PC-3 (cell line): ENCODE data around the gene IVNS1ABP. TPM values are rescaled to one million over a fixed set of nuclear protein-coding genes. Genes with fewer than 3 reads are reported as not detected.

Experiments
- ATAC-seq: fragments of 200-7000 bp; cut with Tn5 transposase; 2 replicates; pipeline ENCODE4 v1.9.1; 2020; ENCODE audit warnings: mild to moderate bottlenecking, moderate library complexity
- BruUV-seq: library from RNA; stranded (reverse); fragments of 400-500 nt; replicated peaks from 2 replicates; lab custom pipeline; 2021; lab: Mats Ljungman, UMichigan
- CTCF ChIA-PET: fragments of 300-600 bp; sonication (Branson Sonifier 250); formaldehyde crosslinking; loops from one replicate; lab custom pipeline; 2022; ENCODE audit warnings: antibody characterized with exemption; lab: Charles Lee
- POLR2A ChIA-PET: fragments of 300-600 bp; sonication (Branson Sonifier 250); formaldehyde crosslinking; loops from one replicate; lab custom pipeline; 2022; ENCODE audit warnings: antibody characterized with exemption; ENCODE audit not compliant: unreplicated experiment; lab: Charles Lee
- DNase-seq: peaks from one replicate; pipeline ENCODE4 v3.0.0-alpha.2; 2015
- H2AFZ ChIP-seq: fragments of 300-600 bp; sonication (generic); 2 replicates; pipeline ENCODE4 v1.6.0; 2016; ENCODE audit warnings: antibody characterized with exemption, low read length
- H3F3A ChIP-seq: fragments of 300-600 bp; sonication (generic); one replicate; pipeline ENCODE4 v1.6.0; 2017; ENCODE audit warnings: antibody characterized with exemption, low read length, control low read depth, mild to moderate bottlenecking; ENCODE audit not compliant: unreplicated experiment
- H3K27ac ChIP-seq: fragments of 300-600 bp; sonication (generic); 2 replicates; pipeline ENCODE4 v1.5.1; 2016; ENCODE audit warnings: mild to moderate bottlenecking, low read length
- H3K27me3 ChIP-seq: fragments of 300-600 bp; sonication (generic); 2 replicates; pipeline ENCODE4 v1.6.1; 2016; ENCODE audit warnings: low read length, mixed read lengths
- H3K36me3 ChIP-seq: fragments of 300-600 bp; sonication (generic); 2 replicates; pipeline ENCODE4 v1.6.1; 2016; ENCODE audit warnings: low read depth, mixed run types, low read length, mixed read lengths
- H3K4me1 ChIP-seq: fragments of 300-600 bp; sonication (generic); 2 replicates; pipeline ENCODE4 v1.5.1; 2016; ENCODE audit warnings: low read length; ENCODE audit not compliant: insufficient read depth
- H3K4me2 ChIP-seq: fragments of 300-600 bp; sonication (generic); 2 replicates; pipeline ENCODE4 v1.6.0; 2016; ENCODE audit warnings: low read length
- H3K4me3 ChIP-seq: fragments of 300-600 bp; sonication (generic); 2 replicates; pipeline ENCODE4 v1.5.1; 2016; ENCODE audit warnings: mild to moderate bottlenecking, low read length, mixed read lengths
- H3K79me2 ChIP-seq: fragments of 300-600 bp; sonication (generic); 2 replicates; pipeline ENCODE4 v1.6.1; 2017; ENCODE audit warnings: low read length, mixed read lengths
- H3K9ac ChIP-seq: fragments of 300-600 bp; sonication (generic); 2 replicates; pipeline ENCODE4 v1.6.0; 2016; ENCODE audit warnings: mild to moderate bottlenecking, low read length
- H3K9me2 ChIP-seq: fragments of 300-600 bp; sonication (generic); replicated peaks from 2 replicates; pipeline ENCODE4 v1.6.1; 2016; ENCODE audit warnings: mixed run types, low read length, mixed read lengths
- H3K9me3 ChIP-seq: fragments of 300-600 bp; sonication (generic); 2 replicates; pipeline ENCODE4 v1.6.1; 2016; ENCODE audit warnings: low read length, mixed read lengths
- H4K20me1 ChIP-seq: fragments of 300-600 bp; sonication (generic); 2 replicates; pipeline ENCODE4 v1.6.1; 2016; ENCODE audit warnings: low read length, mixed read lengths
- EZH2 ChIP-seq: fragments of 300-600 bp; sonication (generic); IDR thresholded peaks from one replicate; pipeline ENCODE4 v1.6.1; 2017; ENCODE audit warnings: antibody characterized with exemption, mild to moderate bottlenecking, low read length; ENCODE audit not compliant: unreplicated experiment
- EZH2phosphoT487 ChIP-seq: fragments of 300-600 bp; sonication (generic); IDR thresholded peaks from 2 replicates; pipeline ENCODE4 v1.6.1; 2018; ENCODE audit warnings: mild to moderate bottlenecking, antibody characterized with exemption, low read length, borderline replicate concordance
- intact Hi-C: fragments of 100-400 bp; cut with micrococcal nuclease; formaldehyde crosslinking; loops from 2 replicates; pipeline ENCODE4 v1.9.0; 2023
- total RNA-seq: library from RNA; depleted of rRNA; stranded (reverse); fragments of >200 nt; gene quantifications from 2 replicates; pipeline ENCODE4 v1.2.3, GENCODE V29; 2014
- TF ChIP-seq, protein P1 (sequence below): fragments of 300-600 bp; sonication (generic); conservative IDR thresholded peaks from 2 replicates; pipeline ENCODE4 v1.5.1; 2017; ENCODE audit warnings: antibody characterized with exemption, low read depth, mild to moderate bottlenecking, low read length

IVNS1ABP gene
- total RNA-seq, 1 experiment from 2014 or later, result 30.7 TPM

DNA sequence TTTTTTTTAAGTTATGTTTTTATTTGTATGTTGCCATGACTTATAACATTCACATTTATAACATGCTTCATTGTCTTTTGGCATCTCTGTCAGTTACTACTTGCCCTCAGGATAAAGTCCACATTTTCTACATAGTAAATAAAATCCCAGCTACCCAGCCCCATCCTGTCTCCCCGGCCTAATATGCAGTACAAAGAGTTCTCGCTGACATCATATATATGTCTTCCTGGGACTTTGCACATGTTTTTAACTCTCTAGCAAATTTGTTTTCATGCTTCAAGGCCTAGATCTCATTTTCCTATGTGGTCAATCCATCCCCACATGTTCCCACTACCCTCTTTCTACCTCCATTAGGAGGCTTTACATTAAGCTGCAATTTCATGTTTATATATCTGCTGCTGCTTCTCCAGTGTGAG lies 33.0 kb upstream of the IVNS1ABP start:
- CTCF ChIA-PET, result no interaction called here
- Histone ChIP-seq H3K4me1 (no peaks in the 10 kb centered on the region), H4K20me1 (no peaks in the 10 kb centered on the region), H3K4me2 (no peak overlapping the region), H3K9me3 (no peaks in the 10 kb centered on the region), H3K79me2 (no peaks in the 10 kb centered on the region), H3K9me2 (no peaks in the 10 kb centered on the region), H3K36me3 (no peaks in the 10 kb centered on the region), H2AFZ (no peak overlapping the region), H3K27me3 (no peaks in the 10 kb centered on the region), H3K9ac (no peak overlapping the region), H3F3A (no peaks in the 10 kb centered on the region), H3K4me3 (no peak overlapping the region), H3K27ac (no peak overlapping the region)
- ATAC-seq (no peak), DNase-seq (no peak)
- no TSS peak for BruUV-seq
- POLR2A ChIA-PET, result no interaction called here
- intact Hi-C loops, result no loop called here
- TF ChIP-seq EZH2, result no peak
- TF ChIP-seq, protein P1, sequence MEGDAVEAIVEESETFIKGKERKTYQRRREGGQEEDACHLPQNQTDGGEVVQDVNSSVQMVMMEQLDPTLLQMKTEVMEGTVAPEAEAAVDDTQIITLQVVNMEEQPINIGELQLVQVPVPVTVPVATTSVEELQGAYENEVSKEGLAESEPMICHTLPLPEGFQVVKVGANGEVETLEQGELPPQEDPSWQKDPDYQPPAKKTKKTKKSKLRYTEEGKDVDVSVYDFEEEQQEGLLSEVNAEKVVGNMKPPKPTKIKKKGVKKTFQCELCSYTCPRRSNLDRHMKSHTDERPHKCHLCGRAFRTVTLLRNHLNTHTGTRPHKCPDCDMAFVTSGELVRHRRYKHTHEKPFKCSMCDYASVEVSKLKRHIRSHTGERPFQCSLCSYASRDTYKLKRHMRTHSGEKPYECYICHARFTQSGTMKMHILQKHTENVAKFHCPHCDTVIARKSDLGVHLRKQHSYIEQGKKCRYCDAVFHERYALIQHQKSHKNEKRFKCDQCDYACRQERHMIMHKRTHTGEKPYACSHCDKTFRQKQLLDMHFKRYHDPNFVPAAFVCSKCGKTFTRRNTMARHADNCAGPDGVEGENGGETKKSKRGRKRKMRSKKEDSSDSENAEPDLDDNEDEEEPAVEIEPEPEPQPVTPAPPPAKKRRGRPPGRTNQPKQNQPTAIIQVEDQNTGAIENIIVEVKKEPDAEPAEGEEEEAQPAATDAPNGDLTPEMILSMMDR, result no peak

DNA sequence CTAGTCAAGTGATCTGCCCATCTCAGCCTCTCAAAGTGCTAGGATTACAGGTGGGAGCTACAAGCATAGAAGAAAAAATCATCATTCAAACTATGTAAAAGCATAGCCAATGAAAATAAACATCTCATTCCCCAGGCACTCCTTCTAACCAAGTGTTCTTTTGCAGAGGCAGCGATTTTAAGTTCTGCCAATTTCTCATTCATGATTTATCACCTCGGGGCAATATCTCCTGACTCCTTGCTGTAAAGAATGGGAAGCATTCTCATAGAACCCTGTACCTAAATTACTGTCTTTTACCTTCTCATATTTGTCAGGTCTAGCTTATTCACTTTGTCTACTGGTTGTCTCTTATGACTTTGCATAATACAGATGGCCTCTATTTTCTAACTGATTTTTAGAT lies 32.5 kb upstream of the IVNS1ABP start:
- H3K9me3 ChIP-seq, result no peaks in the 10 kb centered on the region
- no peaks in the 10 kb centered on the region for H4K20me1 ChIP-seq
- H3K9ac ChIP-seq, result no peak overlapping the region
- TF ChIP-seq EZH2phosphoT487 (no peak), EZH2 (no peak)
- TF ChIP-seq, protein P1, result no peak
- no peak for DNase-seq
- no peak overlapping the region for H3K27ac ChIP-seq
- no peaks in the 10 kb centered on the region for H3K79me2 ChIP-seq
- ChIA-PET CTCF (no interaction called here), POLR2A (no interaction called here)
- no peaks in the 10 kb centered on the region for H3K9me2 ChIP-seq
- H3K36me3 ChIP-seq, result no peaks in the 10 kb centered on the region
- no peaks in the 10 kb centered on the region for H3K4me1 ChIP-seq
- no peaks in the 10 kb centered on the region for H3K27me3 ChIP-seq
- H3F3A ChIP-seq, result no peaks in the 10 kb centered on the region
- no peak overlapping the region for H3K4me2 ChIP-seq
- BruUV-seq, result no TSS peak
- no peak for ATAC-seq
- intact Hi-C loops, result no loop called here
- no peak overlapping the region for H2AFZ ChIP-seq
- no peak overlapping the region for H3K4me3 ChIP-seq

DNA sequence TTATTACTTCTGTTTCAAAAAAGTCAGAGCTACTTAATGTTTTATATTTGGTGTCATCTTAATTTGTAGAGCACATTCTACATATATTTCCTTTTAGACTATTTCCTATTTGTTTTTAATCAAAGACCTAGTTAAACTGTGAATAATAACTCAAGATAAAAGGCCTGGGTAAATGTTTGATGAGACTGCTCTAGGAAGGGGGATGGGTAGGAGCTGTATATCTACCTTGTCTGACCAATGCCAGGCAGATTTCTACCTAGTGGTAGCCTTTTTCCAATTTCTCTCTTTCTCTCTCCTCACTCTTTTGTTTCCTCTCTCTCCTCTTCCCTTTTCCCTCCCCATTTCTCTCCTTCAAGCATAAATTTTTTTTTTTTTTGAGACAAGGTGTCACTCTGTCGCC lies 31.9 kb upstream of the IVNS1ABP start:
- intact Hi-C loops, result no loop called here
- no peak overlapping the region for H3K27ac ChIP-seq
- no peak for ATAC-seq

More for the DNA sequence above, 31.9 kb upstream of the IVNS1ABP start:
- no peaks in the 10 kb centered on the region for H3K79me2 ChIP-seq
- H3K9me2 ChIP-seq, result no peaks in the 10 kb centered on the region
- H3K4me1 ChIP-seq, result no peaks in the 10 kb centered on the region
- H3K4me3 ChIP-seq, result no peak overlapping the region
- H3F3A ChIP-seq, result no peaks in the 10 kb centered on the region
- H4K20me1 ChIP-seq, result no peaks in the 10 kb centered on the region
- no peak overlapping the region for H3K9ac ChIP-seq
- H3K9me3 ChIP-seq, result no peaks in the 10 kb centered on the region
- H2AFZ ChIP-seq, result no peak overlapping the region
- no peak overlapping the region for H3K4me2 ChIP-seq
- no TSS peak for BruUV-seq
- POLR2A ChIA-PET, result no interaction called here
- H3K27me3 ChIP-seq, result no peaks in the 10 kb centered on the region
- TF ChIP-seq EZH2phosphoT487 (no peak), EZH2 (no peak)
- TF ChIP-seq, protein P1, result no peak
- no peak for DNase-seq
- CTCF ChIA-PET, result no interaction called here
- no peaks in the 10 kb centered on the region for H3K36me3 ChIP-seq
